Measurements from ENCODE around the gene ATOH8.

The ATOH8 gene

GRCh38 chr2:85737961-85738360, 15.8 kb upstream of the ATOH8 start:
- DNase-seq = no peak

DNA sequence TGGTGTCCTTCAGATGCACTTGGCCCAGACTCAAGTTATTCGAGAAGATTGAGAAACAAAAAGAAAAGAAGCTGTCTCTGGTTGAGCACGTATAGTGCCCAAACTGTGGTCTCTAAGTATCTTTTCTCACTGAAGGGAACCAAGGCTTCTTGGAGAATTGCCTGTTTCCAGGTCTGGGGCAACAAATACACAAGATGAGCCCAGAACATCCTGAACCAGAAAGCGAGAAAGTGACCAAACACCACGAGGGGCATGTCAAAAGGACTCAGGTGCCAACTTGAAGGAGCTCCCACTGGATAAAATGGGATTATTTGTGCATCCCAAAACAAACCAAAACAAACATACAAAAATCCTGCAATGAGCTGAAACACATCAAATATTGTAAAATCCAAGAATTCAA, 13.6 kb upstream of the ATOH8 start:
- DNase-seq = no peak

DNA sequence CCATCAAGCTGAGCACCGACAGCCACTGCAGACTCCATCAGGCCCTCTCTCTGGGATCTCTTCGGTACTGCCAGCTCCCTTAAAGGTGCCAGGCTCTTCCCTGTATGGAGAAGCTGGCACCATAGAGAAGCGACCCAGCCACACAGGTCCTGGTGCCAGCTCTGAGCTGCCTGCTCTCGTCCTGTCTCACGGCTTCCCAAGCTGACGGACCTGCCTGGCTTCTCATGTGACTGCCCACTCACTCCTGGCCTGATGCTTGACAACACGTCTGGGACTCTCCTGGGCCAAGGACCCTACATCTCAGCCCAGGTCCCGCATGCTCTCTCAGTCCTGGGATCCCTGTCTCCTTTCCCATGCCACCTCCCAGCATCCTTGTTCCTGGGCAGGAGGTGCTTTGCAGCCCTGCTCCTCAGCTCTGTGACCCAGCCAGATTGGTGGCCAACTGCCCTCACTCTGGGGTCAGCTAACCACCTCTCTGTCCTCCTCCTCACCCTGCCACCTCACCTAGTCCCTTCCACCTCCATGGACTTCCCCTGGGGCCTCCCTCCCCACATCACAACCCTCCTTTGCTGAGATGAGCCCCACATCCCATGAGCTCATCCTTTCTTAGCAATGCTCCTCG, 12.5 kb upstream of the ATOH8 start:
- DNase-seq = no peak

DNA sequence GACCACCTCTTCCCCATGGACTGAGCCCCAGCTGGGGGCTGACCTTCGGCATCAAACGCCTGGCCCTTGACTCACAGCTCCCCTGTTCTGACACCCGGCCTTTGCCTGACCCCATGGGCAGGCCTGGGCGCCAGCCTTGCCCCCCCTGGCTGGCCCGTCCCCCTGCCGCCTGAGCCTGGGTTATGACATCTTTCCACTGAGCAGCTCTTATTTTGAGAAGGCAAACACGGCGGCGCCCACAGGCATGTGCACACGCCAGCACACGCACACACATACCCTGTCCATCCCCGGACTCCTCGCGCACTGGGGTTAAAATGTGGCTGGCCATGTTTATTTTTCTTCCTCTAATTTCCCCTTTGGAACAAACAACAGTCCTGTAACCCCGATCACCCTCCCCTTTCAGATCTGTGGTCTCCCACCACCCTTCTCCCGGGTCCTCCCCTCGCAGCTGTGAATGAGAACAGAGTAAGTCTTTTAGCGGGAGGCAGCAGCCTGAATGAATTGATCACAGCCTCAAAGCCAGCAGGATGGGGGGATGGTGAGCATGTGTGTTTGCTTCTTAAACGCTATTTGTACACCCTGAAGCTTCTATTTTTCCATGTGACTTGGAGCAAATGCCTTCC, 11.8 kb upstream of the ATOH8 start:
- no peak for DNase-seq

- no peak for DNase-seq
Observed at GRCh38 chr2:85743304-85743978, 10.3 kb upstream of the ATOH8 start.

GRCh38 chr2:85744055-85744454, 9.7 kb upstream of the ATOH8 start:
- DNase-seq = no peak

- no peak for DNase-seq
Observed at GRCh38 chr2:85744741-85745601, 8.8 kb upstream of the ATOH8 start.

DNA sequence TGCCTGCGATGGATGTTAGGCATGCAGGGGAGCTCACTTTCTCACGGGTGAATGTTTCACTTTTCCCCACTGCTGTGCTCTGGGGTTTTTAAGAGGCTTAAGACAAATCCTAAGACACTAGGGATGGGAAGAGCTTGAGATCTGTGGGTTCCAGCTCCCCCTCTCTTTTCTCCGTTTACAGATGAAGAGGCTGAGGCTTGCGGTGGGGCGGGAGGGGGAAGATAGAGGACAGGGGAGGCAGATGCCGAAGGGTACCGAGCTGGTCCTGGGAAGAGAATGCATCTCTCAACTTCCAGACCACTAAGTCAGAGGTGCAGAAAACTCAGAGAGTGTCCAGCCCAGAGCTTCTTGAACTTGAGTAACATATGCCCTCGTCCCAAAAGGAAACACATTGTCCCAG, 8.2 kb upstream of the ATOH8 start:
- no peak for DNase-seq

DNA sequence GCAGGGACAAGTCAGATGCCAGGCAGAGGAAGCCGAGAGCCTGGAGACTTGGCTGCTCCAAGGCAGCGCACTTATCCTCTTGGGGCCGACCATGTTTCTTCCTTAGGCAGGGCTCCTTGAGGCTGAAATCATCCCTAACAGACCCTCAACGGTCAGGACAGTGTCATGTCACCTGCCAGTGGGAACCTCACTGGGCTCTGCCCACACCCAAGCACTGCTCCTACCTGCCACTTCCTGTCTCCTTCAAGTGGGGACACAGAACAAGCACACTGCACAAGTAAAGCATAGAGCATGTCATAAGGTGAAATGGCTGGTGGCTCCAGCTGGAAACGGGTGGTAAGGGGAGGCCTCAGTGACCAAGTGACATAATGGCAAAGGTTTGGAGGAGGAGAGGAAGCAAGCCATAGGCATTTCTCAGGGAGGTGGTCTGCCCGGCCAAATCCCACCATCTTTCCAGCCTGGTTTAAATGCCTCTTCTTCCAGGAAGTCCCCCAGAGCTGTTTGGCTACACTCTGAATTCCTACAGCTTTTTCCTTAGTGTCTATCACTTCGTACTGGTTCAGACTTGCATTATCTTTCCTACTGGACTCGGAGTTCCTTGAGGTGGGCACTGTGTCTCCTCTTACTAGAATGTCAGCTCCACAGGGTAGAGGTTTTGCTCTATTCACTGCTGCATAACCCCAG, 7.3 kb upstream of the ATOH8 start:
- DNase-seq = no peak

DNA sequence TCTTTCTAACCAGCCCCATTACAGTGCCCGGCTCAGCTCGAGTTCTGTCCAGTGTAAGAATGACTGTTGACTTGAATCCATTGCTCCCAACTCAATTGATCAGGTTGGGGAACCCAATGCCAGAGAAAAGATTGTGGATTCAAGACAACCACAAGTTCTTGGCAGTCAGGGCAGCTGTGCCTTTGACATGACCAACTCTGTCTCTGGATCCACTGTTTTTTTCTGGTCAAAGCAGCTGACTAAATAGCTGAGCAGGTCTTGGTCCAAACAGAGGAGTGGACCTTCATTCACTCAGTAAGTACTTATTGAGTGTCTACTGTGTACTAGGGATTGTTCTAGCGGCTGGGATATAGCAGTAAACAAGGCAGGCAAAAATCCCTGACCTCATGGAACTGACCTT, 6.3 kb upstream of the ATOH8 start:
- DNase-seq = no peak

- no peak for DNase-seq
Observed at GRCh38 chr2:85748039-85748734, 5.6 kb upstream of the ATOH8 start.

DNA sequence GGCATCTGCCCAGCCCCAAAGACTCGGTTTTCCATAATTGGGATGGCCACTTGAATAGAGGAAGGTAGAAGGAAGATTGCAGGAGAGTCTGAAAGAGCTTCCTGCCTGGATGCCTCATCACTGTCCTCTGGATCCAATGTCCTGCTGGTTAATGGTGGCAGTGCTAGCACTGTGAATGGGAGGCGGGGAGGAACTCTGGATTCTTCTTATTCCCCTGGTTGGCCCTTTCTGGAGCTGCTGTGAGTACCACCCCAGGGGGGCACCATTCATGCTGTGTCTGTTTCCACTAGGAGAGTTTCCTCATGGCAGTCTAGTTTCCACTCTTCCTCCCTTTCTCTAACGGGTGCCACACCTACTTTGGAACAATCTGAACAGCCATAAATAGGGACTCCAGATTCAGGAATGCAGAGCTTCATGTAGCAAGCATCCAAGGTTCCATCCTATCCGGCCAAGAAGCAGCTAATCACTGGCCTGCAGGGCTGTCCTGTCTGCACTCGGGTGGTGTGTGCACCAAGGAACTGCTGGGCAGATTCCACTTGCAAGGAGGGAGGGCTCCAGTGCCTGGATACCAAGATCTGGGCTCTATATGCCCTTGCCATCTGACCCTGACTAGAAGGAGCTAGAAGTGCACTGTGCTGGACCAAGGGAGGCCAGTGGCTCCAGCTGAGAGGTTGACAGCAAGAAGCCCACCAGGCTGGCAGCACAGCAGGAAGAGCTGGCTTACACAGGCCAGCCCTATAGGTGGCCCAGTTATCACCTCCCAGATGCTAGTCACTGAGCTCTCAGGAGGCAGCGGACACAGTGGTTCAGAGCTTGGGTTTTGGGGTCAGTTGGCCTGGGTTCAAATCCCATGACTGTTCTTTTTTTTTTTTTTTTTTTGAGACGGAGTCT, 4.6 kb upstream of the ATOH8 start:
- no peak for DNase-seq

- peak; percentile 49 for DNase-seq
Observed at GRCh38 chr2:85750587-85751575, 2.9 kb upstream of the ATOH8 start.

DNA sequence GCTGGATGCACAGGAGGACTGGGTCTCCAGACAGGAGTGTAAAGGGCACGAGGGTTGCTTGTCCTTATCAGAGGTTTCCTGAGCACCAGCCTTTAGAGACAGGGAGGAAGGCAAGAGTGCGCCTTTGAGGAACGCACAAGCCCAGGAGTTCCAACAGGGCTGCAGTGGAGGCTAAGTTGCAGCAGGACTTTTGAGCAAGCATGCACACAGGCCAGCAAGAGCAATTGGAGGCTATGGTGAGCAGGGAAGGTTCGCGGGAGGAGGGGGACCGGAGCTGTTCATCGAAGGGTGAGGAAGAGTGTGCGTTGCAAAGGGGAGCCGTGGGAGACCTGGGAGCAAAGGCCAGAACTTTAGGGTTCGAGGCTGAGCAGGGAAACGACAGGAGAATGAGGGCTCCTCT, 2.2 kb upstream of the ATOH8 start:
- DNase-seq = no peak

DNA sequence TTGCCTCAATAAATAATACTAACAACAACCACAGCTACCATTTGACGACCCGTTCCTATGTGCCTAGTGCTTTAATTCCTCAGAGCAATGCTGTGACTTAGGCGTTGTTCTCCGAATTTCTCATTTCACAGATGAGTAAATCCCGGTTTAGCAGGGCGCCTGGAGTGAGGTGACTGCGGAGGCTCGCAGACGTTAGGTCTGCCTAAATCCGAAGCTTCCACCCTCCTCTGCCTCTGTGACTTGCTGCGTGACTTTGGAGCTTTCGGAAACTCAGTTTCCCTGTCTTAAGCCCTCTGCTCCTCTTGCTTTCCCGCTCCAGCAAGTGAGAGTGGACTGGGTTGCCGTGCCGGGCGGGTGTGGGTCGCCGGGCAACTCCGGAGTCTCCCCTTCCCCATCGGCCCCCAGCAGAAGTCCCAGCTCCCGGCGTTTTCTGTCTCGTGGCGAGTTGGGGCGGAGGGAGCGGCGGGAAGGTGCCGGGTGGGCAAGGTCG, 711 bp upstream of the ATOH8 start:
- no peak for DNase-seq

- DNase-seq = peak; percentile 22
Observed at GRCh38 chr2:85754313-85755095, 713 bp downstream of the ATOH8 start.

DNA sequence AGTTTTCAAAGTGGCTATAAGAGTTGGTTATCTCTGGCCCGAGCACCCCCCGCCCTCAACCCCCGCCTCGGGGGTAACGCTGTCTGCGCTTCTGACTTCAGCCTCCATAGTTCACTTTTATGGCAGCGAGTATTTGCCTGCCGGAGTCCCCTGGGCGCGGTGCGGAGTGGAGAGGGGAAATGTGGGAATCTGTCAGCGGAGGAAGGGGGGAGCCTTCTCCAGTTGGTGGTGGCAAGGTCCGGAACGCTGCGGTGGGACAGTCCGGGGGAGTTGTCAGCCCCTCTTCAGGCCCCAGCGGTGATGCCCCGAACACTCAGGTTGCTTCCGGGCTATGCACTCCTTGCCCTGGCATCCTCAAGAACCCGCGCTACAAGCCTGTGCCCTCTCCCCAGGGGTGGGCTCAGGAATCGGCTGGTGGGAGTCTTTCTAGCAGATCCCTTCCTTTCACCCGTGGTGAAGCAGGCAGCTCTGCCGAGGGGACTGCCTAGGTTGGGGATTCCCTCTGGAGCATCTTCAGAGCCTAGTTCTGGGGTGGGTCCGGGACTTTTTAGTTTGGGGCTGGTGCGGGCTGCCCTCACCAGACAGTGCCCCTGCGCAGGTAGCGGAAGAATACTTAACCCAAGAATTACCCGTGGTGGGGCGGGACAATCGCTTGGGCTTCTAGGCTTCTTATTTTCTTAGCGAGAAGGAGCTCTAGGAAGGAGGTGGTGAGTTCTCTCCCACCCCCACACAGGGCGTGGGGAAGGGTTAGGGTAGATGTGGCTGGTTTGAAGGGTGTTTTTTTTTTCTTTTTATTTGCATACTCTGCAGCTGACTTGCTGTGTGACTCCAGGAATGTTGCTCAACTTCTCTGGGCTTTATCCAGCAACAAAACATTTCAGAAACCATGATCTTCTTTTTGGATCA, 1.6 kb downstream of the ATOH8 start:
- no peak for DNase-seq

DNA sequence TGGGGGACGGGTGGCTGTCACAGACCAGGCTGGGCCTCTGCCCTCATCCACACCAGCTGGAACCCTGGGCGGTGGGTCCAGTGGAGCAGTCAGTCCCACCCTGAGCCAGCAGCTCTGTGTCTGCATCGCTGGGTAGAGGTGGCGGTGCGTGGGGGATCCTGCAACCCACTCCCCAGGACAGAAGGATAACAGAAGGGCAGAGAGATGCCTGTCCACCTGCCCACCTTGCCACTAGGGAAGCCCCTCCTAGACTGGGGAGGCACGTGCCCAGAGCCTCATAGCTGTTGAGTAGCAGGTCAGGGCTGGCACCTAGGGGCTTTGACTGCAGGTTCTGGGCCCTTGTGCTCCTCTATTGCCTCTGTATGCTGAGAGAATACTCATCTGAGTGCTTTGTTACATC, 2.4 kb downstream of the ATOH8 start:
- DNase-seq = no peak
